NCI-H146 treated with DMSO at 0.1 percent for 48 hours (cell line): Measurements from ENCODE around the gene MT1A.

Source experiments
- DNase-seq: peaks from one replicate; lab custom pipeline; 2025; ENCODE audit not compliant: unreplicated experiment; lab: John Stamatoyannopoulos, UW

MT1A gene

DNA sequence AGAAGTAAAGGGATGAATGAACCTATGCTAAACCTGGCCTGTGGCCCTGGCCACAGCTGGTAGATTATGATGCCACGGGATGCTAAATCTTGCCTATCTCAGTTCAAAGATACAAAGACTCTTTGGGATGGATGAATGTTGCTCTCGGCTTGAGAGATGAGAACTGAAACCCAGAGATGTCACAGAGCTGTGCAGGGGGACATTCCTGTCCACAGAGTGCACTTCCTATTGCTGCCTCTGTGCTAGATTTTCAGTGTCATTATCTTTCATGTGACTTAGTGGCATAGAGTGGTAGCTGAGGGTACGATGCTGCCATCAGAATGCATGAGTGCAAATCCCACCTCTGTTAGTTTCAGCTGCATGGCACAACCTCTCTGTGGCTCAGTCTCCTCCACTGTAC, 8.3 kb upstream of the MT1A start:
- DNase-seq = no peak

DNA sequence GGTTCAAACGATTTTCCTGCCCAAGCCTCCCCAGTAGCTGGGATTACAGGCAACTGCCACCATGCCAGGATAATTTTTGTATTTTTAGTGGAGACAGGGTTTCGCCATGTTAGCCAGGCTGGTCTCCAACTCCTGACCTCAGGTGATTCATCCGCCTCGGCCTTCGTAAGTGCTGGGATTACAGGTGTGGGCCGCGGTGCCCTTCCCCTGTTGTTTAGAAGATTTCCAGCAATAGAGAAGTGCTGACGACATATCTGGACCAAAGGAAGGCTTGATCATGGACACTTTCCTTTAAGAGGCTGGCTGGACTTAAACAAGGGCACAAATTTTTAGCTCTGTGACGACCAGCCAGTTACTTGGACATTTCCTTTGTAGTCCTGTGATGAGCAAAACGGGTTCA, 7.3 kb upstream of the MT1A start:
- no peak for DNase-seq

DNA sequence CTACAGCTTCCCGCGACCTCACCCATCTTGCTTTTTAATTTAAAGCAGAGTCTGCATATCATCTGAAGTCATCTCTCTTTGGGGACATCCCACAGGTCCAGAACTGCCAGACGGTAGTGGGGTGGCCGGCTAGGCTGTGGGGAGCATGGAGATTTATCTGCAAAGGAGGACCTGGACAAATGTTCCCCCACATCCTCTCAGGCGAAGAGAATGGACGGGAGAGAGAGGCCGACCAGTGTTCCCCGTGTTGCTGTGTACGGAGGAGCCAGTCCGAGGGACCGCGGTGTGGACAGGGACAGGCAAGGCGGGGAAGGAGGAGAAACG, 6.7 kb upstream of the MT1A start:
- no peak for DNase-seq

DNA sequence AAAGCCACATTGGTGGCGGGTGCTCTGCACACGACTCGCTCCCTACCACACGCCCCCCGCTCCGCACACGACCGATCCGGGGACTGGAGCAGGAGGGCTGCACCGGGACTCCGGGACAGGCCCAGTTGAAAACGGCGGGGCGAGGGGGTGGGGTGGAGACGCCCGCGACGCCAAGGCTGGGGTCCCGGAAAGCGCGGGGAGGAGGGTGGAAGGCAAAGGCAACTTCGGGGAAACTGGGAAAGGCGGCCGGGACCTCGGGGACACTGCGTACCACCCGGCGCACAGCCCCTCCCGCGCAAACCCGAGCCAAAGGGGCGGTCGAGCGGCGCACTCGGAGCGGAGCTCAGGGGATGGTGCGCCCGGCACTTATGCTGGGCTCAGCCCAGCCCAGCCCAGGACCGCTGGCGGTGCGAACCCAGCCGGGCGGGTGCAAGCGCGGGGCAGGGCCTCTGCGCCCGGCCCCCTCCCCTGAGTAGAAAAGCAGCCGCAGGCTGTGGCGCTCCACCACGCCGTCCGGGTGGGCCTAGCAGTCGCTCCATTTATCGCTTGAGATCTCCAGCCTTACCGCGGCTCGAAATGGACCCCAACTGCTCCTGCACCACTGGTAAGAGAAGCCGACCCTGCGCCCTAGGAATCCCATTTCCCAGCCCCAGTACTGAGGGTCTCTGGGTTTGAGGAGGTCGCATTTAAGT, 6.2 kb upstream of the MT1A start, which contains the start of gene MT1M:
Gene MT1M, plus strand, starts transcription at position 504 of the 692 bp plus-strand sequence. Its CDS starts 73 bp downstream, at position 577.
- no peak for DNase-seq

DNA sequence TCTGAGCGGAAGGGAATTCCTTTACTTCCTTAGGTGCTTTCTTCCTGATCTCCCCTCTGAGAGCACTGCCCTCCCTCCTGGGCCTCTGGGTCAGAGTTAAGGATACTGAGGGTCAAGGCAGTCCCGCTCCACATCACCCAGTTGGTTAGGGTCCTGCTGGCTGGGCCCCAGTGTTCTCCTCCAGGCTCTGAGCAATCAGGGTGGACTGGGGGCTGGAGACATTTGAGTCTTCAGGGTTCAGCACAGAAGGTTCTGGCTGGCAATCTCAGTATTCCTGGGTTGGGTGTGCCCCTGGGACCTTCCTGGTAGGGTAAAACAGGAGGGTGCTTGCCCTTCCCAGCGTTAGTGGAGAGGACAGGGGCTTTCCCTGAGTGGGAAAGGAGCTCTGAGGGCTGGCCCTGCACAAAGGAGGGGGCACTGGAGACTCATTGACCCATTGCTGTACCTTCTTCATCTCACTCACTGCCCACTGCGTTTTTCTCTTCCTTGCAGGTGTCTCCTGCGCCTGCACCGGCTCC, 5.6 kb upstream of the MT1A start:
- DNase-seq = no peak

DNA sequence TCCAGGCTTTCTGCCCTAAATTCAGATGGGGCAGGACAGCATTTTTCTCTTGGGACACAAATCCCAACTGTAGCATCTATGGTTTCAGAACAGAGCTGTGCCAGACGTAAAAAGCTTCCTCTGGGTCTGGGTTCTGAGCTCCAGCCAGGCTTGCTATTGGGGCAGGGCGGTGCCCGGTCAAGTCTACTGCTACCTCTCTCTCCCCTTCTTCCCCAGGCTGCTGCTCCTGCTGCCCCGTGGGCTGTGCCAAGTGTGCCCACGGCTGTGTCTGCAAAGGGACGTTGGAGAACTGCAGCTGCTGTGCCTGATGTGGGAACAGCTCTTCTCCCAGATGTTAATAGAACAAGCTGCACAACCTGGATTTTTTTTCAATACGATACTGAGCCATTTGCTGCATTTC, 4.9 kb upstream of the MT1A start:
- DNase-seq = no peak

DNA sequence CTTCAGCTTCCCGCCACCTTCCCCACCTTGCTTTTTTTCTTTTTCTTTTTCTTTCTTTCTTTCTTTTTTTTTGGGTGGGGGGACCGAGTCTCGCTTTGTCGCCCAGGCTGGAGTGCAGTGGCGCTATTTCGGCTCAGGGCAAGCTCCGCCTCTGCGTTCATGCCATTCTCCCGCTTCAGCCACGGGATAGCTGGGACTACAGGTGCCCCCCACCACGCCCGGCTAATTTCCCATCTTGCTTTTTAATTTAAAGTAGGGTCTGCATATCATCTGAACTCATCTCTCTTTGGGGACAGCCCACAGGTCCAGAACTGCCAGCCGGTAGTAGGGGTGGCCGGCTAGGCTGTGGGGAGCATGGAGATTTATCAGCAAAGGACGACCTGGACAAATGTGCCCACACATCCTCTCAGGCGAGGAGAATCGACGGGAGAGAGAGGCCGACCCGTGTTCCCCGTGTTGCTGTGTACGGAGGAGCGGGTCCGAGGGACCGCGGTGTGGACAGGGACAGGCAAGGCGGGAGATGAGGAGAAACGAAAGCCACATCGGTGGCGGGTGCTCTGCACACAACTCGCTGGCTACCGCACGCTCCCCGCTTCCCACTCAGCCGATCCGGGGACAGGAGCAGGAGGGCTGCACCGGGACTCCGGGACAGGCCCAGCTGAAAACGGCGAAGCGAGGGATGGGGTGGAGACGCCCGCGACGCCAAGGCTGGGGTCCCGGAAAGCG, 3.6 kb upstream of the MT1A start:
- DNase-seq = no peak

DNA sequence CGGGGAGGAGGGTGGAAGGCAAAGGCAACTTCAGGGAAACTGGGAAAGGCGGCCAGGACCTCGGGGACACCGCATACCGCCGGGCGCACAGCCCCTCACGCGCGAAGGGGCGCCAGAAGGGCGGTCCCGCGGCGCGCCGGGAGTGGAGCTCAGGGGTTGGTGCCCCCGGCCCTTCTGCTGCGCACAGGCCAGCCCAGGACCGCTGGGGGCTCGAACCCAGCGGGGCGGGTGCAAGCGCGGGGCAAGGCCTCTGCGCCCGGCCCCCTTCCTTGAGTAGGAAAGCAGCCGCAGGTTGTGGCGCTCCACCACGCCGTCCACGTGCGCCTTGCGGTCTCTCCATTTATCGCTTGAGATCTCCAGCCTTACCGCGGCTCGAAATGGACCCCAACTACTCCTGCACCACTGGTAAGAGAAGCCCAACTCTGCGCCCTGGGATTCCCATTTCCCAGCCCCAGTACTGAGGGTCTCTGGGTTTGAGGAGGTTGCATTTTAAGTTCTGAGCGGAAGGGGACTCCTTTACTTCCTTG, 3.0 kb upstream of the MT1A start:
- DNase-seq = no peak

DNA sequence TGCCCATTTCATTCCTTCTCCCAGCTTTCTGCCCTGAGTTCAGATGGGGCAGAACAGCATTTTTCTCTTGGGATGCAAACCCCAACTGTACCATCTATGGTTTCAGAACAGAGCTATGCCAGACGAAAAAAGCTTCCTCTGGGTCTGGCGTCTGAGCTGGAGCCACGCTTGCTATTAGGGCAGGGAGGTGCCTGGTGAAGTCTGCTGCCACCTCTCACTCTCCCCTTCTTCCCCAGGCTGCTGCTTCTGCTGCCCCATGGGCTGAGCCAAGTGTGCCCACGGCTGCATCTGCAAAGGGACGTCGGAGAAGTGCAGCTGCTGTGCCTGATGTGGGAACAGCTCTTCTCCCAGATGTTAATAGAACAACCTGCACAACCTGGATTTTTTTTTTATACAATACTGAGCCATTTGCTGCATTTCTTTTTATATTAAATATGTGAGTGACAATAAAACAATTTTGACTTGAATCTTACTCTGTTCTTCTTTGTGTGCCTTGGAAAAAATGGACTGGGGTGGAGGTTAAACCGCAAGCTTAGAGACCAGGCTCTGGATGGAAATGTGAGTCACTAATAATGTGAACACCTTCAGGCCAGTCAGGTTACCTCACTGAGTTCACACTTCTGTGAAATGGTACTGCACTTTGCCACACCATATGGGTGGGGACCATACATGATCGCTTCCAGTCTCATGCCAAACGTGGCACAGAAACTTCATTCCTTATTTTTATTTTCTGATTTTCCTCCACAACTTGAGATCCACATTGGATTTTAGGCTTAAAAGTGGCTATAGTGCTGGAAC, 1.7 kb upstream of the MT1A start:
- no peak for DNase-seq

DNA sequence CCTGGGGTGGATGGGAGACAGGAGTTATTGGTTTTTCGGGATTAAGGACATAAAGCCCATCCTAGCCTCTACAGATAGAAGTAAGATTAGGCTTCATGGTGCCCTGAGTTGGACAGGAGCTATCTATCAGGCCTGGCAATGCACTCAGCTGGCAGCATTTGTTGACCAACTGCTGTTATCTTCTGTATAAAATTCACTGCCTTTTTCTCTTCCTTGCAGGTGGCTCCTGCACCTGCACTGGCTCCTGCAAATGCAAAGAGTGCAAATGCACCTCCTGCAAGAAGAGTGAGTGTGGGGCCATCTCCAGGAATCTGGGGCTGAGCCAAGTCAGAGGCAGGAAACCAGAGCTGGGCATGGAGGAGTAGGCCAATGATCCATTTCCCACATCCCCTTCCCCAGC, 579 bp downstream of the MT1A start:
- DNase-seq = no peak

DNA sequence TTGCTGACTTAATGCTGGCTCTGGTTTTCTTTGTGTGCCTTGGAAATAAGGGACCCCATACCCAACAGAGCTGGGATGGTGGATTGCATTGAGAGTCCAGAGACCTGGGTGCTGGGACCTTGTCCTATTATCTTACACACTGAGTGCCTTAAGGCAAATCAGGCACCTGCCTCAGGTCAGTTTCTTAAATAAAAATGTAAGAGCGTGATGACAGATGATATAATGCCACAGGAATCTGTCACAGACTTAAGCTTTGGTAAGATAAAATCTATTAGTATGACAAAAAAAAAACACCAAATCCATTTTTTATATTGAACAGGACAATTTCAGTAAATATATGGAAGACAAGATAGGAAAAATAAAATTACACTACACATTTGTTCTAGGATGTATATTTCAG, 1.6 kb downstream of the MT1A start:
- no peak for DNase-seq

DNA sequence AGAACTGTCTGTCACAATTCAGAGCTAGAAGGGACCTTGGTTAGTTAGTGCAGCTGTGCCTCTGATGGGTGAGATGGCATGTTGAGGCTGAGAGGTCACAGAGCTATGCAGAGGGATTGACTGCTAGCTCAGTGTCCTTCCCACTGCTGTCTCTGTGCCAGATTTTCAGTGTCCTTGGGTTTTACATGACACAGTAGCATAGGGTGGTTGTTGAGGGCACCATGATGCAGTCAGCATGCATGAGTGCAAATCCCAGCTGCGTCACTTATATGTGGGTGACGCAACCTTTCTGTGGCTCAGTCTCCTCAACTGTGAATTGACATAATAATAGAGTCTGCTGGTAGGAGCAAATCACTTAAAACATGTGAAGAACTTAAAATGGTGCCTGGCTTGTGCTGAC, 2.7 kb downstream of the MT1A start:
- no peak for DNase-seq

DNA sequence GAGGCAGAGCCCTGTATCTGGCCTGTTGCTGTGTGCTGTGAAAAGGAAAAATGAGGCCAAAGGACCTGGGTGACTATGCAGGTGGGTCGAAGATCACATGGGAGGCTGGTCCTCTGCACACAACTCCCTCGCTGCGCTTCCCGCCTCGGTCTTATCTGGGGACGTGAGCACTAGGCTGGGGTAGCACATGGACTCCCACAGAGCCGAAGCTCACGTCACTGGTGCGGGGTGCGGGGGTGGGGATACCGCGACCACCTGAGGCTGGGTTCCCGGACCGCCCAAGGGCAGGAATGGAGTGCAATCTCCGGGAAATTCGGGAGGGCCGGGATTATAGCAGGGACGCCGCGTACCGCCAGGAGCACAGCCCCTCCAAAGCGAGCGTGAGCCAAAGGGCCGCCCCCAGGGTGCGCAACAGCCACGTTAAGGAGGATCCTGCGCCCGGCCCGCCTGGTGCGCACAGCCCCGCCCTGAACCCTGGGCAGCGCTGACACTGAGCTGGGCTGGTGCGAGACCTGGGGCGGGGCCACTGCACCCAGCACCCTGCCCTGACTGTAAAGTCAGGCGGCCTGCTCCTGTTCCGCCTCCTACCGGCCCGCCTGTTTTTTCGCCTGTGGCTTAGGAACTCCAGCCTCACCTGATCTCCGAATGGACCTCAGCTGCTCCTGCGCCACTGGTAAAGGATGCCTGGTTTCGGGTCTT, 4.8 kb downstream of the MT1A start:
- DNase-seq = no peak

DNA sequence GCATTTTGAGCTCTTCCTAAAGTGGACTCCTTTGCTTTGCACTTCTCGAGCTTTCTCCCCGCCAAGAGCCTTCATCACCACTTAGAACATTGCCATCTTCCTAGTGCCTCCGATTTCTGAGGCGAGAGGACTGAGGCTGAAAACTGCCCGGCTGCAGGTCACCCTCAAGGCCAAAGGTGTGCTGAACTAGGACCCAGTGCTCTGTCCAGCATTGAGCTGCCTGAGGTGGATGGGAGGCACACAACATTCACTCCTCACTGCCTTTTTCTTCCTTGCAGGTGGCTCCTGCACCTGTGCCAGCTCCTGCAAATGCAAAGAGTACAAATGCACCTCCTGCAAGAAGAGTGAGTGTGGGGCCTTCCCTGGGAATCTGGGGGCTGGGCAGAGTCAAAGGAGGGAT, 5.4 kb downstream of the MT1A start:
- no peak for DNase-seq

DNA sequence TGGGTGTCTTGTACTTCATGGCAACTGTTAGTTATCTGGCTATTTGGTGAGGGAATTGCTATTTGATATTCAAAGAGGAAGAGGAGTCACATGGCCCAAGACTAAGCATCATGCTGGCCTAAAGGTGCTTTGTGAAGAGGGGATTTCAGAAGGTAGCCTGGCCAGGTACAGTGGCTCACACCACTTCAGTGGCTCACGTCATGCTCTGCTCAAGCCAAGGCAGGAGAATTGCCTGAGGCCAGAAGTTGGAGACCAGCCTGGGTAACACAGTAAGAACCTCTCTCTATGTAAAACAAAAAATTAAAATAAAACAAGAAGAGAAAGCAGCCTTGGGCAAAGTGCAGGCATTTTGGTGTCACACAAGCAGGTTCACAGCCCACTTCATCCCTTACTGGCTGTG, 6.8 kb downstream of the MT1A start:
- no peak for DNase-seq

DNA sequence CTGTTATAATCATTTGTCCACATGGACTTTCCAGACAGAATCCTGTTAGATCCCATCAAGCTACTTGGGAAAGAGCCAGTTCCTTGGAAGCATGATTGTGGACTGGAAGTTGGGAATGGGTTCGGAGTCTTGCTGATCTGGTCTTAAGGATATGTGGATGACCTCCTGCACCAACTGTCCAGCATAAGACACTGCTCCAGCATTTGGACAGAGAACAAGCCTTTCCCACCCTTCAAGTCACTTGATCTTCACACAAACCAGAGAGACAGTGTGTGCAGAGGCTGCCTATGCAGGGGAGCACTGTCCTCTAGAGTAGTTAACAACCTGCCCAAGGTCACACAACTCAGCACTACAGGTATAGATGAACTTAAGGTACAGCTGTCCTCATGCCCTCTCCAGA, 7.4 kb downstream of the MT1A start:
- DNase-seq = no peak

DNA sequence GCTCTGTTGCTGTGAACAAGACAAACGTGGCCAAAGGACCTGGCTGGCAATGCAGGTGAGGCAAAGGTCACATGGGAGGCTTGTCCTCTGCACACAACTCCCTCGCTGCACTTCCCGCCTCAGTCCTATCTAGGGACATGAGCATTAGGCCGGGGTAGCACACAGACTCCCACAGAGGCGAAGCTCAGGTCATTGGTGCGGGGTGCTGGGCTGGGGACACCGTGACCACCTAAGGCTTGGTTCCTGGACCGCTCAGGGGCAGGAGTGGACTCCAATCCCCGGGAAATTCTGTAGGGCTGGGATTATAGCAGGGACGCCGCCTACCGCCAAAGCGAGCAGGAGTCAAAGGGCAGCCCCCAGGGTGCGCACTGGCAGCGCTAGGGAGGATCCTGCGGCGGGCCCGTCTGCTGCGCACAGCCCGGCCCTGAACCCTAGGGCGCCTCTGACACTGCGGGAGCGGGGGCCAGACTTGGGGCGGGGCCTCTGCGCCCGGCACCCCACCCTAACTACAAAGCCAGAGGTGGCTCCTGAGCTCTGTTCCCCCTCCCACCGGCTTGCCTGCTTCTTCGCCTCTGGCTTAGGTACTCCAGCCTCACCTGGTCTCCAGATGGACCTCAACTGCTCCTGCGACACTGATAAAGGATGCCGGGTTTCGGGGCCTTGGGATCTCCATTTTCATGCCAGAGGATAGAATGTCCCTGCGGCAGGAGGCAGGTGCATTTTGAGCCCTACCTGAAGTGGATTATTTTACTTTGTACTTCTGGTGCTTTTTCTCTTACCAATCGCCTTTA, 9.4 kb downstream of the MT1A start:
- DNase-seq = no peak

DNA sequence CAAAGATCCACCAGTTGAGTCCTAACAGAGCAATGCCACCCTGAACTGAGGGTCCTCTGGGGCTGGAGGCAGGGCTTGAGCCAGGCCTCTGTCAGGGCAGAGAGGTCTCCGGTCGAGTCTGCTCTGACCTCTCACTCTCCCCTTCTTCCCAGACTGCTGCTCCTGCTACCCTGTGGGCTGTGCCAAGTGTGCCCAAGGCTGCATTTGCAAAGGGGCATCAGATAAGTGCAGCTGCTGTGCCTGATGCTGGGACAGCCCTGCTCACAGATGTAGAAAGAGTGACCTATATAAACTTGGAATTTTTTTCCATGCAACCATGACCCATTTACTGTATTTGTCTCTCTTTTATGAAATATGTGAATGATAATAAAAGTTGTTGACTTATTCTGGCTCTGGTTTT, 10.8 kb downstream of the MT1A start:
- DNase-seq = no peak

DNA sequence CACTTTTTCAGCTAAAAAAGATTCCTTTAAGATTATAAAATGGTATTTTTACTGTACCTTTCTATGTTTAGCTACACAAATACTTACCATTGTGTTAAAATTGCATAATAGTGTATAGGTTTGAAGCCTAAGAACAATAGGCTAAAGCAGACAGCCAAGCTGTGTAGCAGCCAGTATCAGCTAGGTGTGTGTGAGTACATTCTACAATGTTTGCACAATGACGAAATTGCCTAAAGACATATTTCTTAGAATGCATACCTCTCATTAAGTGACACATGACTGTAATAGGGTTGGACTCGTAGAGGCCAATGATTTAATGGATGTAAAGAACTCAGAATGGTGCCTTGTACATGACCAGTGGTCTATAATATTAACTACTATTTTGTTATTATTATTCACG, 11.4 kb downstream of the MT1A start:
- DNase-seq = no peak

DNA sequence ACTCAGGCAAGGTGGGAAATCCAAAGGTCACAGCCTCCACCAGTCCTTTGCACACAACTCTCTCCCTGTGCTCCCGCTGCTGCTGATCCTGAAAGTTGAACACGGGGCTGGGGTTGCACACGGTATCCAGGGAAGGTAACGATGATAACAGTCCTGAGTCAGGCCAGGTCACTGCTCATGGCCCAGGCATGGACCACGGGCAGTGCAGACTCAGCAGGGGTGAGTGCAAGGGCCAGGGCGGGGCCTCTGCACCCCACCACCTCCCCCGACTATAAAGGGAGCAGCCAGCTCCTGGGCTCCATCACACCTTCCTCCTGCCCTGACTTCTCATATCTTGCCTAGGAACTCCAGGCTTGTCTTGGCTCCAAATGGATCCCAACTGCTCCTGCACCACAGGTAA, 13.1 kb downstream of the MT1A start, which contains the start of gene MT1B:
Gene MT1B, plus strand, starts transcription at position 301 of the 400 bp plus-strand sequence. Its CDS starts 68 bp downstream, at position 369.
- no peak for DNase-seq
